GM21528 (cell line): Measurements from ENCODE around the gene GPR12.

Source experiments
- ATAC-seq: cut with Tn5 transposase; IDR thresholded peaks from one replicate; pipeline ENCODE4 v1.9.1; 2021; ENCODE audit warnings: mild to moderate bottlenecking, moderate library complexity; ENCODE audit not compliant: unreplicated experiment, low FRiP score

GPR12 gene, protein sequence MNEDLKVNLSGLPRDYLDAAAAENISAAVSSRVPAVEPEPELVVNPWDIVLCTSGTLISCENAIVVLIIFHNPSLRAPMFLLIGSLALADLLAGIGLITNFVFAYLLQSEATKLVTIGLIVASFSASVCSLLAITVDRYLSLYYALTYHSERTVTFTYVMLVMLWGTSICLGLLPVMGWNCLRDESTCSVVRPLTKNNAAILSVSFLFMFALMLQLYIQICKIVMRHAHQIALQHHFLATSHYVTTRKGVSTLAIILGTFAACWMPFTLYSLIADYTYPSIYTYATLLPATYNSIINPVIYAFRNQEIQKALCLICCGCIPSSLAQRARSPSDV

DNA sequence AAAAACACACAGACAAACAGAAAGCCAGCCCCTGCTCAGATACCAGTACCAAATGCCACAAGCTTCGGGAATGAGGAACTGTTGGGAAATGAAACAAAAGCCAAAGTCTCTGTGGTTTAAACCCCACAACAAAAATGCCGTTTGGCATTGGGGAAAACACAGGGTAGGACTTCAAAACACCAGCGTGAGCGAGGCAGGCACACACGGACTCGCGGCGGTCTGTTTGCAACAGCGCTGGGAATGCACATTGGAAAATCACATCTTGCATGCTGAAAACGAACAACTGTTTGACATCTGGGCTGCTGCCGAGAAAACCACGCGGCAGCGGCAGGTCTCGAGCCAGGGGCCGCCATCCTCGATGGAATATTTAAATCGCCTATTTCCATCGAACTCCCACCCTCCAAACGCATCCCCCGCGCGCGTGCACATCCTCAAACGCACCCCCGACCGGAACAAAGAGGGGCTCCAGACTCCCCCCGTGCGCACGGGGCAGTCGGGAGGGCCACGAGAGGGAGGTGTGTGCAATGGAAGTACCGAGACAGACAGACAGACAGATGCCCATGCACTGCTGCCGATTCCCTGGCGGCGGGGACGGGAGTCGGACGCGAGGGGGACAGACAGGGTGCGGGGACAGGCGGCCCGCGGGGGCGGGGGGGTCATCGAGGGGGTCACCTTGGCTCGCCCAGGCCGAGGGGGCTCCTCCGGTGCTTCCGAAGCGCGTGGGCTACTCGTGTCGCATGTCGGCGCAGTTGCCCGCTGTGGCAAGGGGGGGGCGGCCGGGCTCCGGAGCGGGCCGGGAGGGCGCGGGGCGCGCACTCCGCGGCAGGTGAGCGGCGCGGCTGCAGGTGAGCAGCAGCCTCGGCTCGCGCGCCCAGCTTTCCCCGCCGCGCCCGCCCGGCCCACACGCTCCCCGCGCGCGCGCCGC lies at the start of gene GPR12:
Gene GPR12, minus strand, starts transcription at position 880 of the 925 bp plus-strand sequence. CDS start 959 bp downstream, outside the sequence.
- no peak for ATAC-seq

DNA sequence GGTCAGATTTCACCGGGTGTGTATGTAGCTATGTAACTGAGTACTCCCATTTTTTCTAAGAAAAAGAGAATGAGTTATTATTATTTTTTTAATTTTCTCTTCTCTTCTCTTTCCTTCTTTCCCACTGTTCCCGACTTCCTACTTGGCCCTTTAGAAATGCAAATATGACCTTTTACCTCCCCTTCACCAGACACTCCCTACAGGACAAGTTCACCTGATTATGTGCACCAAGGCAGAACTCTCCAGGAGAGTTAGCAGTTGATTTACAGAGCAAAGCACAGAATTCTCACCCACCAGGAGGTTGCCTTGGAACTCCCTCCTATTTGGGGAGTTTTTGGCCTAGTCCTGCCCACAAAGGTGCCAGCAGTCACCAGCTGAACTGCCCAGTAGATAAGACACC lies 49.5 kb upstream of the GPR12 start:
- ATAC-seq: no peak

DNA sequence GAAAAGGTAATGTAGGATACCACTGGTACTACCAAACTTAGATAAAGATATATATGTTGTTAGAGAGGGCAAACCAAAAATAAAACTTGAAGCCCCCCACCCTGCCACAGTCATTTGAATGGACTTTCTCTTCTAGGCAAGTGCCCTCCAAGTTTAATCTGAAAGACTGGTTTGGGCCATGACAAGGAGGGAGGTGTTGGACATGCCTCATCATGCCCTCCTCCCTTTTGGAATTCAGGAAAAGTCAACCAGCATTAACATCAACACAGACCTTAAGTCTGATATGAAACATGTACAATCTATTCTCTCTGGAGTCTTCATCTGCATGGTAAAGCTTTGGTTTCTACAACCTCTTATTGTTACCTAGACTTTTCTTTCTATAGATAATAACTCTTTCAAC lies 46.3 kb upstream of the GPR12 start:
- no peak for ATAC-seq

DNA sequence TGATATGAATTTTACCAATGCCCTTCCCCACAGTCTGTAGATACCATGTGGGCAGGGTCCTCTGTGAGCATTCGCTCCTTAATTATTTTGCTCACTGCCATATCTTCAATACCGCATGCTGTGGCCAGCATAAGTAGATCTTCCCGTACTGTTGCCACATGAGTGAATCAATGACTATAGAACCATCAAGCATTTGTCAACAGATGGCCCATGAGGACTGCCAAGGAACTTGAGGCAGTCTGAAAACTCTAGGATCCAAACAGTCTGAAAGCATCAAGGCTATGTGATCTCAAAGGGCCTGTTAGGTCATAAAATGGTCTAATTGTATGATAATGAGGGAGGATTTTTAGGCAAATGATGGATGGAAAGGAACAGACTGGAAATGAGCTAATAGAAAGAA lies 27.4 kb upstream of the GPR12 start:
- no peak for ATAC-seq

DNA sequence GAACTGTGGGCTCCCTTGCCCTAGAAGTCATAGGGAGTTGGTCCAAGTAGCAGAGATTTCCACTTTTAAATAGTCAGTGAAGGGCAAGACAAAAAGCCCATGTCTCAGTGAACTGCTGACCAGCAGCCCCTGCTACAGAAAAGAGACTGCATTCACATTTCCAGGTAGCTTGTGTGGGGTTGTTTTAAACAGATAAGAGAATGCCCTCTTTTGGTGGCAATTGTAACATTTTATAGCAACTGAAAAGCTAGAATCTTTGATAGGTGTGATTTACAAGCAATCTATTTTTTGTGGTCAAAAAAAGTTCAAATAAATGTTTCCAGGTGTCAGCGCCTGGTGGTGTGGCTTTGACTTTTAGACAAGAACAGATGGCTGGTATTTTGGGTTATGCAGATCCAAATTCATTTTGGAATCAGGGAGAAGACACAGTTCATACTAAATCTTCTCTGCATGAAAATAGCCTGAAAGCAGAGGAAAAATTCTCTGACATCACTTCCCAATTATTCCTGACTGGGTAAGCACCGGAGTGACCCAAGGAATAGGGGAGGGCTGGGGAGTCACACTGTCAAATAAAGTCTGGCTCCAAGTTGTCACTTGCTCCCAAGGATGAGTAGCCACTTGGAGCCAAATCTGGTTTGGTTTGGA lies 26.2 kb upstream of the GPR12 start:
- ATAC-seq: no peak

DNA sequence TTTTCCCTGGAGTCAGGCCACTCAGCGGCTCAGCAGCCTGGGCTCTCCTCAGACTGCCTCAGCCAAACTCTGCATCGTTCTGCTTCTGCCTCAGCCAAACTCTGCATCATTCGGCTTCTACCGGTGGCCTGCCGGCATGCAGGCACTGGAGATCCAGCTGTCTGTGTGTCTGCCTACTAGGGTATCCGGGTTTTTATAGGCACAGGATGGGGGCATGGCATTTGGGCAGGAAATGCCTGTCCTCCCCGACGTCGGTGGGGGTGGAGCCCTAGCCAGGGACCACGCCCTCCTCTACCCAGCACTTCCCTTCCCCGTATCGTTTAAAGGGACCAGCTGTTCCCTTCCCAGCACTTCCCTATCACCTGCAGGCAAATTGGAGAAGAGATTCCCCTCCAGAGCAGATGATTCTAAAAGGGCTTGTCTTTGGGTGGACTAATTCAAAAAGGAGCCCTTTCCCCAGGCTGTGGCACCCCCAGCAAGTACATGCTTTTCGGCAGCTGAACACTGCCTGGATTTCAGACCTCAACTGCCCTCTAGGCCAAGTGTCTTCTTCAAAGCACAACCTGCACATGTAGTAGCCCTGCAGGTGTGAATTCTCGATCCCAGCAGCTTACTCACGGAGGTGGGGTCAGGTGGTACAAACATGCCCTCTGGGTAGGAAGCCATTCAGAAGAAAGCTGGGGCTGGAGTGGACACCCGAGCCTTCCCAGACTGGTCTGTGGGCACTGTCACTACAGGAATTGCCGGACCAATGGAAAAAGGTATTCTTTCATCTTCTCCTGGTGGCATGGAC lies 25.4 kb upstream of the GPR12 start:
- no peak for ATAC-seq

DNA sequence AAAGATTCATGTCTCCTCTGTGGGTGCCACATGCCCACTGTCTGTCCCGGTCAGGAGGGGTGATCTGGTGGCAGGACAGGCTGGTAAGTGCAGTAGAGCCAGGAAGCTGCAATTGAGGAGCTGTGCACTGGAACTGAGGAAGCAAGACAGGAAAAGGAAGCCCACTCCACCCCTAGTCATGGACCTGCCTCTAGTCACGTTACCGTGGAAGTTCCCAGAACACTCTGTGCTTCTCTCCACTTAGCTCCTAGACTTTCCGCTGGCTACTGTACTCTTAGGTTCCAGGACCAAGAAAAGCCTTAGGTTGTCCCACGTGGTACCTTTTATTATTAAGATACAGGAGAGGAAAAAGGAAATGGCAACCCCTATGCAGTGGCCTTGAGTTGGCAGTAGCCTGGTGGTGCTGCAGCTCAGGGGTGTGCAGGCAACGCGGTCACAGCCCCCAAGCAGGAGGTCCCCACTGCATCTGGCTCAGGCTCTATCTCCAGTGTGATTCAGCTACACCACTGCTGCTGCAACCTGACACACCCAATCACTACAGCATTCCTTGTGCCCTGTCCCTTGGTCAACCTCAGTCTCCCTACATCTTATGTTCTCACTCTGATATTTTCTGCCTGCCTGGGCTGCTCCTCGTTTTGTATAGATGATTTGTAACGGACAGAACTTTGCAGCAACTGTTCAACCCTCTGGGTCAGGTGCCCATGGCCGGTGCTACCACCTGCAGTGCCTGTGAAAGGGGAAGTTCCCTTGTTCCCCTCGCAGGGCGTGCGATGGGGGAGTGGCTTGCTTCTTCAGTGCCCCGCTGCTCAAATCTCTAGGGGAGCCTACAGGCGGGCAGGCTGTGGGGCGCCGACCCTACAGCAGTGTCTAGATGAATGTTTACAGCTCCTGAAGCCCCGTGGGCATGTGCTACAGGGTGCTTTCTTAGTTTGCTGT lies 24.4 kb upstream of the GPR12 start:
- no peak for ATAC-seq

DNA sequence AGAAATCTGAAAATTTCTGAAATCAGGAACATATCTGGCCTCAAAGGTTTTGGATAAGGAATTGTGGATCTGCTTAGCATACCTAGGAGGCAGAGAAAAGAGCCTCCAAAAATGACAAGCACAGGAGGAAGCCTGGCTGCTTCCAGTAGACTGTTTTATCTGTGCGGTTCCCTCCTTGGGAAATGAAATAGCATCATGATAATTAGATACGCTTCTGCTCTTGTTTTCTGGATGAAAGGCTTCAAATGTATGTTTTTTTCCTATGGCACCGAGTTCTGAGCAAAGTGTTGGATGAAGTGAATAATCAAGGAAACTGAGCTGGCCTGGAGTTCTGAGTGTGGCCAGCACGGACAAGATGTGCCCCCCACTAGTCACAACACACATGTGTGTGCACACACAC lies 19.8 kb upstream of the GPR12 start:
- ATAC-seq: no peak

DNA sequence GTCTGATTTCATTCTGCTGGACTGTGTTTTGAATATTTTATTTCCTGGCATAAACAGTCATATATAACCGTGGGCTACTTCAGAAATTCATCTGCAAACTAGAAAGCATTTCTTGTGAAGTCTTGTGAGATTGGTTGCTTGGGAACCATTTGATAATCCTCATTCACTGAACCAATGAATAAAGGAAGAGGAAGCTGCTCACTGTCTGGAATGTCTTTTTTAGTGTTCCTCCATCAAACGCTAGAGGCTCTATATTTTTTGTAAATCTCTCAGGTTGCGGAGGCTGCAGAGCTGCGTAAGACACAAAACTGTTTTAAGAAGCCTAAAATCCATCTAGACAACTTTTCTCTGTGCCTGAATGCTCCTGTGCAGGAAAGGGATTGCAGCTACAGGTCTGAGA lies 18.7 kb upstream of the GPR12 start:
- no peak for ATAC-seq

DNA sequence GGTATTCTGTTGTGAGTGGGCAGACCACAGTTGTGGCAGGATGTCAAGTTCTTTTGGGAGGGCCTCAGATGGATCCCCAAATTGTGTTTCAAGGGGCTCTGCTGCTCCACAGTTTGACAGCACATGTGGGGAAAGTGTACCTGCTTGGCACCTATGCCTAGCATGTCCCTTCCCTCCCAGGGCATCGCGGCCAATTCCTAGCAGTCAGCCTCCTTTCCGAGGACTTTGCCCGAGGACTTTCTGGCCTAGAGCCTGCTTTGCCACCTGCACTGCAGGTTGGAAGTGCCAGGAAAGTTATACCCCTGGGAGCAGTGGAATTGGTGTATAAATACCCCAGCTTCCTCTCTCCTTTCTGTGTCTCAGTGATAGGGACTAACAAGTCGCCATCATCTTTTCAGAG lies 11.9 kb upstream of the GPR12 start:
- ATAC-seq: no peak

DNA sequence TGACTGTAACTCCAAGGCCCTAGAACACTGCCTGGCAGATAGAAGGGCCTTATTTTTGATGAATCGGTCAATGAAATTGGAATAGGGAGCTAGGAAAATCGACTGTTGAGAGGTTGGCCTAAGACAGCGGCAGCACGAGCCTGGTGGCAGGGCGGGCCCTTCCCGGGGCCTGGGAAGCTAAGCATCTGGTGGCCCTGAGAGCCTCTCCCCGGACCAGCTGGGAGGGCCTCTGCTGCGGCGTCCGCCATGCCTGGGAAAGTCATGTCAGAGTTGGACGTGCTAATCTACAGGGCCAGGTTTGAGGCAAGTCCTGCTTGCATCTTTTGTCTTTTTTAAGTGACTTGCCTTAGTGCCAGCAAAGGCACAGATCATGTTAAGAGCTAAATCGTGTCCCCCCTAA lies 11.2 kb upstream of the GPR12 start:
- no peak for ATAC-seq

DNA sequence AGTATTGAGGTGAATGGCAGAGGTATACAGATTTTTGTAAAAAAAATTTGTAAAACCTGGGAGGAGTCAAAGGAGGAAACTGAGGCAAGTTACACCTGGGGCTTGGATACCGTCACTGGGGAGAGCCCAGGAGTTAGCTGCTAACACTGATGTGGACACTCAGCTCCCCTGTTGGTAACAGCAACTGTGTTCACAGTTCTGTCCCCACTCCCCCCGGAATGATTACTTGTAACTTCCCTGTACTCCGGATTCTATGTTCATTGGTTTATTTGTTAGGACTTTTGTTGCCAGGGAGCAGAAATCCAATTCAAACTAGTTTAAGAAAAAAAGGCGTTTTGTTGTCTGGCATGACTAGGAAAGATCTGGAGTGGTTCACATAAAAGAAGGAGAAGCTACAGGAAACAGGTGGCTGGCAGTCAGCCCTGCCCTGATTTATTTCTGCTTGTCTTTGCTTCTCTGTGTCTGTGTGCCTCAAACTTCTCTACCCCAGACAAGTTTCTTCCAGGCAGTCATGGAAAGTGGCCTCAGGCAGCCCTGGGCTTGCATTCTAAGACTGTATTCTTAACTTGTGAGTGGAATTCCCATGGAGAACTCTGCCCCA lies 2.3 kb upstream of the GPR12 start:
- ATAC-seq: no peak

DNA sequence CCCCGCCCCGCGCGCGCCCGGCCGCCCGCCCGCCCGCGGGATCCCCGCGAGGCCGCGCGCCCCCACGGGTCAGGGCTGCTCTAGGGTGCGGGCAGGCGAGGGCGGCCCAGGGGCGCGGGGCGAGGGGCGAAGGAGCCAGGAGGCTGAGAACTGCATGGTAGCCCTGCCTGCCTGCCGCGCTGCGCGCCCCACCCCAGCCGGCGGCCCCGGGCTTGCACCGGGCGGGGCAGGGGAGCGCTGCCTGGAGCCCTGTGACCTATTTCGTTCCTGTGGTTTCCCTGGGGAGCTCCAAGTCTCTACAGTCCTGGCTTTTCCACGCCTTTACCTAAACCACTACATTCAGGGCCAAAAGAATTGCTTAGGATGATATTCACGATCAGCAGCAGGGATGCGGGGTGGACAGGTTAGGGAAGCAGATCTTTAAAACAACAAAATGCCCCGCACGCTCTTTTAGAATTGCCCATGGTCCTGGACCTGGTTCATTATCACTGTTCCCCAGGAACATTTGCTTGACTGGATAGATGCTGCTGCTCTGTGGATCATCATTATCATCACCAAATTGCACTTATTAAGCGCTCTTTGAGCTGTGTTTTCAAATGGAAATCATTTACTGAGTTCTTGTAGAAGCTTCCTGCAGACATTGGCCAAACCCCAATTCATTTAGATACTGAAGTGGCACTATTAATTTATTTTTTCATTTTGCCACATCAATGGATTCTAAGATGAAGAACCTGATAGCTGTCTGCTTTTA lies 421 bp upstream of the GPR12 start:
- ATAC-seq: no peak

DNA sequence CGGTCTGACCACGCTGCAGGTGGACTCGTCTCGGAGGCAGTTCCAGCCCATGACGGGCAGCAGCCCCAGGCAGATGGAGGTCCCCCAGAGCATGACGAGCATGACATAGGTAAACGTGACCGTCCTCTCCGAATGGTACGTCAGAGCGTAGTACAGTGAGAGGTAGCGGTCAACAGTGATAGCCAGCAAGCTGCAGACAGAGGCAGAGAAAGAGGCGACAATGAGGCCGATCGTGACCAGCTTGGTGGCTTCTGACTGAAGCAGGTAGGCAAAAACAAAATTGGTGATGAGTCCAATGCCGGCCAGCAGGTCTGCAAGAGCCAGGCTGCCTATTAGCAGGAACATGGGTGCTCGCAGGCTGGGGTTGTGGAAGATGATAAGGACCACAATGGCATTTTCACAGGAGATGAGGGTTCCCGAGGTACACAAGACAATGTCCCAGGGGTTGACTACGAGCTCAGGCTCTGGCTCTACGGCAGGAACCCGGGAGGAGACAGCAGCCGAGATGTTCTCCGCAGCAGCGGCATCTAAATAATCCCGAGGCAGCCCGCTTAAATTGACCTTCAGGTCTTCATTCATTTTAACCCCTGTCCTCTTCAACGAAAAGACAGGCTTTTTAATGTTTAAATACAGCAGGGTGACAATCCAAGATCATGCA lies 1.2 kb downstream of the GPR12 start:
- no peak for ATAC-seq

DNA sequence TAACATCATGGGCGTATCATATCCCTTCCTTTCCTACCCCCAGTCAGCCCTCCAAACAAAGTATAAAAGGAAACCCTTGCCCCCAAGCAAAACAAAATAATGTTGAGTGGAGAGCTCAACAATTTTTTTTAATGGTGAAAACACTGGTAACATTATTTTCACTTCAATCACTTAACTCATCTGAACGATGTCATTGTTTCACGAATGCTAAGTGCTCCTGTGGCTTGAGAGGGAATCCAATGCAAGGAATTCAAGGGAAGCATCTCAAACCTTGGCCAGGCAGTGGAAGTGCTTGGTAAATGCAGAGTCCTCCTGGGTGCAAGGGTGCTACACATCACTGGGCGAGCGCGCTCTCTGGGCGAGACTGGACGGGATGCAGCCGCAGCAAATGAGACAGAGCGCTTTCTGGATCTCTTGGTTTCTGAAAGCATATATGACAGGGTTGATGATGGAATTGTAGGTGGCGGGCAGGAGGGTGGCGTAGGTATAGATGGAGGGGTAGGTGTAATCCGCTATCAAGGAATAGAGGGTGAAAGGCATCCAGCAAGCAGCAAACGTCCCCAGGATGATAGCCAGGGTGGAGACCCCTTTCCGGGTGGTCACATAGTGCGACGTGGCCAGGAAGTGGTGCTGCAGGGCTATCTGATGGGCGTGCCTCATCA lies 2.0 kb downstream of the GPR12 start:
- no peak for ATAC-seq

DNA sequence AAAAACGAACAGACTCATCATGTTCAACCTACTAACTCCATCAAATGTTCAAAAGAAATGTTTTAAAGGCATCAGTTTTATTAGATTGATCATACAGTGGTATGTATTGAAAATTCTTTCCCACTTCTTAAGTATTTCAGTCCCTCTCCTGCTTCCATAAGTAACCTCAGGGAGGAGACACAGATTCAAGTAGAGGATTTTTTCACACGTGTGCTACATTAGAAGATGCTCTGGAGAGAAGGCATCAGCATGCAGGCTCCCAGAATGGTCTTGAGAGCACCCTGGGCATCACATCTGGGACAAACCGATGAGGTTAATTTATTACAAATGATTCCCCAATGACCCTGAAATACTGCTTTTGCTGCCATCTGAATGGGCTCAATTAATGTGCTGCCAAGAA lies 3.6 kb downstream of the GPR12 start:
- ATAC-seq: no peak

DNA sequence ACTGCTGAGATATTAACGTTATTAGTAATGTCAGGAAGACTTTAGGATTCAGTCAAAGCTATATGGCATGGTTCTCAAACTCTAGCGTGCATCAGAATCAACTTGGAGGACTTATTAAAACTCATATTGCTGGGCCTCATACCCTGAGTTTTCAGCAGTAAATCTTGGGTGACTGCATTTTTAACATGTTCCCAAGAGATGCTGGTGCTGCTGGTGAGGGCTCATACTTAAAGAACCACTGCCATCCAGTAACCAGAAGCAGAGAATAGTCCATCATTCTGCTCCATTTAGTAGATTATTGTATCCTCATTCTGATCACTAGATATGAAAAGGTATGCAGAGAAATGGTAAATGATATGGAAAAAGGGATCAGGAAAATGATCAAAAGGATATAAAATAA lies 7.9 kb downstream of the GPR12 start:
- no peak for ATAC-seq
